NCI-H1105 (cell line): ENCODE data around the gene KCNQ4.

Experiments
- DNase-seq: peaks from one replicate; lab custom pipeline; 2025; lab: John Stamatoyannopoulos, UW

Gene KCNQ4

GRCh38 chr1:40777224-40777970, 6.2 kb upstream of the KCNQ4 start:
- no peak for DNase-seq

DNA sequence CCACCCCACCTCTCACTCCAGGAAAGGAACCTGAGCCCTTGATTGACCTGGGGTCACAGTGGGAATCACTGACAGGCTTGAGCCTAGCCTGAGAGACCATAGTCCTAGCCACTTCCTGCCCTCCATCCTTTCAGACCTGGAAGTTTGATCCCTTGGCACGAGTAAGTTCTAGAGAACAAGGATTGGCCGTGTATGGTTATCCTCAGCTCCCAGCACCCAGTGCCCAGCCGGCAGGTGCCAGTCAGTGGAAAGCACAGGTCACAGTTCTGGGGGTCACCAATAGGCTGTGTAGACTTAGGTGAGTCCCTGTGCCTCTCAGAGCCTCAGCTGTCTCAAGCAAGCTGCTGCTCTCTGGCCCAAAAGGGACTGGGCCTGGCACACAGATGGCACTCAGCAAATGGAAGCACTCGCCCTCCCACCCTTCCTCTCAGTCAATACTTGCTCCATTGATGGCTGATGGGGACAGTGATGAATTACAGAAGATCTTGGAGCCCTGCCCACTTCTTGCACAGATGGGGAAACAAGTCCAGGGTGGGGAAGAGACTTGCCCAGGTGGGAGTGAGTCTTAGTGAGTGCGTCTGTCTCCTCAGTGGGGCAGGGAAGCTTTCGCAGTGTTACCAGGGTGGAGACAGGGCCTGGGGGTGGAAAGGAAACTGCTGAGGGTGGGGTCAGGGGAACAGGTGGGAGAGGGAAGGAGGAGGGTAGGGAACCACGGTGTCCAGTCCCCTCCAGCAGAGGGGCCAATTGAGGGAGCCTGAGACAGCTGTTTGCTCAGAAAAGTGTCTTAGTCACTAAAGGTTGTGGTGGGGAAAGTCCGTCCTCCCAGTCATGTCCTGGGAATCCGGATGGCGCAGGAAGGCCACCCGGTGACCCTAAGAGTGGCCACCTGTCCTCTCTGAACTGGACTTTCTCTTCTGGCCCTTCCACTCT, 2.6 kb upstream of the KCNQ4 start:
- no peak for DNase-seq

DNA sequence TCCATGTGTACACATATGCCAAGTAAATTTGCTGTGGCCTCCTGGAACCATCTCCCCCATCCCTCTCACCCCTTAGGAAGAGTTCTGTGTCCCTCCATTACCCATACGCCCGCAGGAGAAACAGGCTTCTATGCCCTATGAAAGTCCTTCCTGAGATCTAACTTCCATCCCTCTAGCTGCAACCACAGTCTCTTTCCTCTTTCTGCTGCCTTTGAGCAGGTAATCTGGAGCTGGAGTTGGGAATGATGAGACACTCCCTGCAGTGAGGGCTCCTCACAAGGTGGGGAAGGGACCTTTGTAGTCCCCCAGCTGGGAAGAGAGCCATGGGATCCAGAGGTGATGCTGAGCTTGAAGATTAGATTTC, 2.0 kb upstream of the KCNQ4 start:
- DNase-seq: no peak

DNA sequence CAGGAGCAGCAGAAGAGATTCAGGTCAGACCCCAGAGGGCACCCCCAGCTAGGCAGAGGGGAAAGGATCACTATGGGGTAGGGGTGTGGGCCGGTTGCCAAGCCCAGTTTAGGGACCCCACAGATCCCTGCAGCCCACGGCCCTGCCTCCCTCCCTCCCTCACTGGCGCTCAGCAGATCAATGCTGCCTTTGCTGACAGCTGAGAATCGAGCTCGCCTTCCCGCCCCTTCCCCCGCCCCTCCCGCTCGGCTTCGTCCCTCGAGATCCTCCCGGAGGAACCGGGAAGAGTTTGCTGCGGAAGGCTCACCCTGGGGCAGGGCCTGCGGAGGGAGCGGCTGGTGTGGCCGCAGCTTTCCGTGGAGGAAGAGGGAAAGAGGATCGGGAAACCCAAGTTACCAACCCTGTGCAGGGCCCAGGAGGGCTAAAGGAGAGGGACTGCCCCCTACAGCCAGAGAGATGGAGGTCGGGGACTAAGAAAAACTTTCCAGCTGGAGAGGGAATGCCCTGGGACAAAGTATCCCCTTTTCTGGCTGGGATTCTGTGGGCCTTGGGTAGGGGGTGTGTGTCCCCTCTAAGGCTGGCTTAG, 1.1 kb upstream of the KCNQ4 start:
- DNase-seq: no peak

DNA sequence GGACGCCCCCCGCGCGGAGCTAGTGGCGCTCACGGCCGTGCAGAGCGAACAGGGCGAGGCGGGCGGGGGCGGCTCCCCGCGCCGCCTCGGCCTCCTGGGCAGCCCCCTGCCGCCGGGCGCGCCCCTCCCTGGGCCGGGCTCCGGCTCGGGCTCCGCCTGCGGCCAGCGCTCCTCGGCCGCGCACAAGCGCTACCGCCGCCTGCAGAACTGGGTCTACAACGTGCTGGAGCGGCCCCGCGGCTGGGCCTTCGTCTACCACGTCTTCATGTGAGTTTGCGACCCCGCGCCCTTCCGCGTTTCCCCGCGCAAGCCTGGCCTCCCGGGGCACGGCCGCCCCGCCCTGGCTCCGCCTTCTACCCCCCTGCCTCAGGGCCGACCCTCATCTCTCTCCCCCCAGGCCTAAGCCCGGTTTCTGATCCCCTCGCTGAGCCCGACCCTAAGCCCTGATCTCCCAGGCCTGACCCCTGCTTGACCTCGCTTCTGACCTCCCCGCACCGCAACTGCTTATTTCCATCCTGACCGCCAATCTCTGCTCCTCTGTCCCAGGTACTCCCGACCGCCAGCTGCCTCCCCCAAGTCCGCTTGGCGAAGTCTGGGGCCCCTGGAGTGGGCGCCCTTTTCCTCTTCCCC, 669 bp downstream of the KCNQ4 start:
- no peak for DNase-seq

DNA sequence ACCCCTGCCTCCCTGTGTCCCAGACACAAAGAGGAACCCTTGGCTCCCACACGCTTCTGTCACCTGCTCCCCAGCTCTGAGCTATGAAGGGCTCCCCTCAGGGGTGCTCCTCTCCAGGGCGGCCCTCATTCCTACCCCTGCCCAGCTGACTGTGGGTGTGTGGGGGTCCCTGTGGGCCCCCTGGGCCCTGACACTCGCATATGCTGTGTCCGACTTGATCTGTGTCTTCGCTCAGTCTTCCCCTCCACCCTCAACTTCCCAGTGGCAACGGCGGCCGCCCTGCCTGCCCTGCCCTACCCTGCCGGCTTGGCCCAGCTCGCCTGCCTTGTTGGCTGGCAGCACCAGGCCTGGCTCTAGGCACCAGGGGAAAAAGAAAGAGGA, 1.2 kb downstream of the KCNQ4 start:
- DNase-seq: no peak

DNA sequence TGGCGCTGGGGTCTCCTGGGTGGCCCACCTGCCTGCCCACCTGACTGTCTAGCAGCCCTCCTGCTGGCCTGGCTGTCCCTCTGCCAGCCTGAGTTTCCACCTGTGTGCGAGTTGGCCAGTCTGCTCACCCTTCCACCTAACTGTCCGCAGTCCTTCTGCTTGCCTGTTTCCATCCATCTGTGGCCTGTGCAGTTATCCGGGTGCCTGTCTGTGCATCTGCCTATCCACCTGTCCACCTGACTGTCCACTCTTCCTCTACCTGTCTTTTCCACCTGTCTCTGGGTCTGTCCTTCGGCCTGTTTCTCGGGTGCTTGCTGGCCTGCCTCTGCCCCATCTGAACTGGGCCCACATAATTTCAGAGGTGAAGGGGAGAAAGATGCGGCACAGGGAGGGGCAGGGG, 1.9 kb downstream of the KCNQ4 start:
- DNase-seq: no peak

GRCh38 chr1:40786171-40786994, 2.8 kb downstream of the KCNQ4 start:
- DNase-seq: no peak

GRCh38 chr1:40786995-40787705, 3.6 kb downstream of the KCNQ4 start:
- DNase-seq: no peak

GRCh38 chr1:40787737-40788560, 4.4 kb downstream of the KCNQ4 start:
- no peak for DNase-seq

DNA sequence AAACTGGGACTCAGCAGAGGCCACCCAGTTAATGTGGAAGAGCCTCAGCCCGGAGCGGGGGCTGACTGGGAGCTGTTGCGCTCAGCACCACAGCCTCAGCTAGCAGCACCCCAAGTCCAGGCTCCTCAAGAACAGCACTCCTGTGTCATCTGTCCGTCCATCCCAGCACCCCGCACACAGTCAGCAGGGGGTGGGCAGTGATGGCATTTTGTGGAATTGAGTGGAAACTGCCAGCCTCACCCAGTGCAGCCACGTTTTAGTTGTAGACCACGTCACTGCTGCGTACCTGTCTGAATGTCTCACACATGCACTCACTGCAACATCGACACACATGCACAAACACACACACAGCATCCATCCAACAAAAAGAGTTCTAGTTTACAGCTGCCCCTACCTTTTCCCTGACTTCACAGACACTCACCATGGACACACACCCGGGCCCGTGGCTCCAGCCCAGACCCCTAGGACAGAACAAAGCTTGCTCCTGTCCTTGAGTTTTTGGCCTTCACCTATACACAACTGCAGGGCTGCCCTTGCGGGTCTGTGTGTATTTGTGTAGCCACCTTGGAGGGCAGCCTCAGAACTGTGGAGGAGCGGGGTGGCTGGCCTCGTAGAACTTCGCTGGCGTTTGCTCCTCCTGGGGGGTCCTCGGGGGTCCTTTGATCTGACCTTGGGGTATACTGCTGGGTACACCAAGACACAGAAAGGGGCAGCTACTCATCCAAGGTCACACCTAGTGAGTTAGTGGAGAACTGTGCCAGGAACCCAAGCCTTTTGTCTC, 5.2 kb downstream of the KCNQ4 start:
- DNase-seq: no peak

DNA sequence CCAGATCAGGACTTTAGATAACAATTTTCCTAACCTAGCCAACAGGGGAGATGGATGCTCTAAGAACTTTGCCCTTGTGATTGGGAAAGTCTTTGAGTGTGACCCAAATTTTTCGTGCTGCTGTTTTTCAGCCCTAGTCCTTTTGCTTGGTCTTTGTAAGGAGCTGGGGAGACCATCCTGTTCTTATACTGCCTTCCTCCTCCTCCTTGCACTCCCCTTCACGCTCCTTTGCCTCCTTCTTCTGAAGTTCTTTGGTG, 5.7 kb downstream of the KCNQ4 start:
- DNase-seq: no peak

DNA sequence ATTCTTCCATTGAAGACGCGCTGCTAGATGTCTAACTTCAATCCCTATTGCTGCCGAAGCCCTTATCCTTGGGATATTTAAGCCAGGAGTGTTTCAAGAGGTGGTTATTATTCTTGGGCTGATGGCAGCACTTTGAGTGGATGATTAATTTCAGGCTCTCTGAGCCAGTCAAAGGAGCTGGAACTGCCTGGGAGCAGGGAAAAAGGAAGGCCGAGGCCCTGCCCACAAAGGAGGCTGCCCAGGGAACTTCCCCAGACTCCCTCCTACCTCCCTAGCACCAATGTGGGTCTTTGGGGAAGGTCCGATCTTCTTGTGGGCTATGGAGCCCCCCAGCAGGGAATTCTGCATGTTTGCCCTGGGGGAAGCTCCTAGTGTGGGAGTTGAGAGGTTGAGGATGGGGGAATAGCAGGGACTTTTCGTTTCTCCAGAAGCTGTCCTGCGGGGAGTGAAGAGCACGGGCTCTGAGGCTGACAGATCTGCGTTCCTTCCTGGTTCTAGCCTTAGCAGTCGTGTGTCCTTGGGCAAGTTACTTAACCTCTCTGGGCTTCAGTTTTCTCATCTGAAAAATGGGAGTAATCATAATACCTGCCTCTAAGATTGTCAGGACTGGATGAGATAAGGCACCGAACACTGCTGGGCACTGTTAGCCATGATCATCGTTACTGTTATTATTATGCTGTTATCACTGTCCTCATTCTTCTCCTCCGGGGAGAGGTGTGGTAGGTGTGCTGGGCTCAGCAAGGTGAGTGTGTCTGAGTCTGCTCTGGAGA, 6.3 kb downstream of the KCNQ4 start:
- no peak for DNase-seq

DNA sequence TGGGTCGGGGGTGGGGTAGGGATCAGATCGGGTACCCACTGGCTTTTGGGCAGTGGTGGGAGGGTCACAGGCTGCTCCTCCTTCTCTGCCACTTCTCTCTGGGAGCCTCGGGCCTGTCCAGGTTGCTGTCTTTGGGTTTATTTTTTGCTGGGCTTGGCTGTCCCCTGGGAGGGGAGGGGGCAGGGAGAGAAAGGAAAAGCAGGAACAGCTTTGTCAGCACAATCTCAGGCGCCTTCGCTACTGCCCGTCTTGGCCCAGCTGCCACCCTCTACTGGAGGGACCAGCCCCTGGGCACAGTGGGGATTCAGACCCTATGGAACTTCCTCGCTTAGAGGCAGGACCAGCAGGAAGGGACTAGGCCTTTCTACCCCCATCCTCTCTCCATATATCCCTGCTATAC, 8.4 kb downstream of the KCNQ4 start:
- no peak for DNase-seq

GRCh38 chr1:40793617-40794016, 10.0 kb downstream of the KCNQ4 start:
- no peak for DNase-seq

GRCh38 chr1:40794048-40794447, 10.5 kb downstream of the KCNQ4 start:
- DNase-seq: no peak

- no peak for DNase-seq
Observed at GRCh38 chr1:40794974-40795715, 11.6 kb downstream of the KCNQ4 start.
